Measurements from ENCODE around the gene TENM4. TPM values are rescaled to one million over a fixed set of nuclear protein-coding genes. Genes with fewer than 3 reads are reported as not detected.

Gene TENM4
- total and polyA plus RNA-seq, 2 of the 8 experiments (the other 6 are each of a cell fraction or from before 2014, with no cell fraction given), result 3.5 to 7.2 TPM

- no peak overlapping the region for H2BK20ac ChIP-seq (ENCODE audit: low read length)
- no peak overlapping the region for H2AFZ ChIP-seq (ENCODE audit: low read length)
- H3K14ac ChIP-seq (ENCODE audit: insufficient read length), result no peak overlapping the region
- 0 out of 4 replicates have a peak, but pooled peaks cover 2 to 4% of the 10 kb centered on the region in 2 experiments for H3K9me3 ChIP-seq (ENCODE audit: insufficient read depth in 2 of 2, low read depth in 1 of 2, low read length in 1 of 2)
- H2BK12ac ChIP-seq (ENCODE audit: low read depth, low read length), result no peak overlapping the region
- H3K23me2 ChIP-seq (ENCODE audit: low read depth, low read length), result no peaks in the 10 kb centered on the region
- no peak overlapping the region for H4K91ac ChIP-seq (replicated peaks; ENCODE audit: insufficient read length, low read length)
- H3K4me2 ChIP-seq (ENCODE audit: insufficient read depth in 1 of 2, low read depth in 2 of 2, low read length in 2 of 2), result no peak overlapping the region
- no peak overlapping the region for H2BK5ac ChIP-seq (ENCODE audit: low read depth, low read length)
- ChIA-PET POLR2A (ENCODE audit: partially characterized antibody) (no interaction called here), CTCF (ENCODE audit: partially characterized antibody) (interaction anchor here (1.5 to 2.7 kb wide), 2 partner anchors 14 to 26 kb away, joined by 4 to 18 read pairs; partner anchors contain the start of gene TENM4)
- no peak overlapping the region for H3K4me3 ChIP-seq (ENCODE audit: extremely low read depth in 1 of 4, insufficient read depth in 2 of 4, low read depth in 3 of 4, low read length in 4 of 4)
- H4K20me1 ChIP-seq (replicated peaks in 1 of 2; ENCODE audit: control insufficient read depth in 1 of 2, insufficient read depth in 2 of 2, low read length in 2 of 2), result no peaks in the 10 kb centered on the region
- H3K27me3 ChIP-seq (replicated peaks in 1 of 4; ENCODE audit: control insufficient read depth in 3 of 4, extremely low read depth in 1 of 4, insufficient read depth in 3 of 4, low read length in 3 of 4), result no peaks in the 10 kb centered on the region
- no peak overlapping the region for H2AK5ac ChIP-seq (ENCODE audit: low read depth, low read length)
- no peak overlapping the region for H2BK120ac ChIP-seq (replicated peaks; ENCODE audit: low read depth, low read length)
- H4K8ac ChIP-seq (ENCODE audit: extremely low read depth, insufficient read depth, low read length), result no peak overlapping the region
- 88% methylated on average over 8 of the region's 8 CpGs; no CpG with 5 or more reads in 1 of the 2 experiments for WGBS, 2 experiments (ENCODE audit: extremely low coverage in 1 of 2, insufficient coverage in 1 of 2, insufficient read length in 1 of 2, insufficient replicate concordance in 2 of 2, low coverage in 1 of 2, low lambda C conversion rate in 2 of 2, missing lambda C conversion rate in 1 of 2)
- FAIRE-seq (no peak), DNase-seq (ENCODE audit: low read depth in 1 of 2, low spot score in 2 of 2) (no peak)
- TF ChIP-seq ASH2L (IDR thresholded peaks at IDR 0.05; ENCODE audit: low read length), result no peak
- no peak for TF ChIP-seq NANOG (IDR thresholded peaks at IDR 0.05; ENCODE audit: insufficient read depth, low read depth, low read length, poor library complexity, severe bottlenecking)
- H3K79me1 ChIP-seq (ENCODE audit: low read depth, low read length), result peaks cover 2% of the 10 kb centered on the region; the same call in 1 of the 2 replicates
- no peak overlapping the region for H3K9ac ChIP-seq (replicated peaks in 1 of 4; ENCODE audit: extremely low read depth in 1 of 4, low read depth in 3 of 4, low read length in 3 of 4)
- 0 out of 7 replicates have a peak, but pooled peaks cover 0 to 5% (median 0%) of the 10 kb centered on the region in 4 experiments for H3K4me1 ChIP-seq (replicated peaks in 1 of 4; ENCODE audit: control insufficient read depth in 3 of 4, insufficient read depth in 4 of 4, low read length in 3 of 4)
- H3K4ac ChIP-seq (replicated peaks; ENCODE audit: insufficient read length, low read depth, low read length), result no peak overlapping the region
- H3K79me2 ChIP-seq (ENCODE audit: control insufficient read depth in 1 of 2, insufficient read depth in 2 of 2, low read length in 2 of 2), result no peaks in the 10 kb centered on the region
- no peak overlapping the region for H3K27ac ChIP-seq (ENCODE audit: low read depth, low read length)
- H3K23ac ChIP-seq (ENCODE audit: insufficient read length), result no peak overlapping the region
- no peak overlapping the region for H2BK15ac ChIP-seq (ENCODE audit: low read length)
- H3K36me3 ChIP-seq (ENCODE audit: control insufficient read depth in 2 of 4, insufficient read depth in 4 of 4, low read length in 3 of 4), result no peaks in the 10 kb centered on the region
- no peak overlapping the region for H3K18ac ChIP-seq (ENCODE audit: extremely low read depth, low read length)
- H3K56ac ChIP-seq (replicated peaks; ENCODE audit: insufficient read length, low read depth, low read length), result no peak overlapping the region
- H4K5ac ChIP-seq (ENCODE audit: insufficient read length, low read depth, low read length), result no peak overlapping the region
Measured at GRCh38 chr11:79414644-79415317, 26.0 kb downstream of the TENM4 start.
